GM12865 (cell line): Measurements from ENCODE around the gene KRT4.
"Not testable (repeated sequence)": the region's sequence is repeated elsewhere in the genome, so short reads cannot be mapped to it uniquely, and the experiment has no call there.

Experiments
- DNase-seq: peaks from one replicate; pipeline ENCODE4 v3.0.0; 2010; ENCODE audit warnings: low read depth
- H3K4me3 ChIP-seq: 2 replicates; pipeline ENCODE4 v1.5.1; 2011; ENCODE audit warnings: mild to moderate bottlenecking, low read depth, low read length, control low read depth
- TF ChIP-seq, protein P1 (sequence below): IDR thresholded peaks from 2 replicates; pipeline ENCODE4 v1.5.1; 2011; ENCODE audit warnings: low read length, control low read depth, low read depth, inconsistent platforms; ENCODE audit not compliant: insufficient read depth; ENCODE audit errors: missing control alignments

Gene KRT4

DNA sequence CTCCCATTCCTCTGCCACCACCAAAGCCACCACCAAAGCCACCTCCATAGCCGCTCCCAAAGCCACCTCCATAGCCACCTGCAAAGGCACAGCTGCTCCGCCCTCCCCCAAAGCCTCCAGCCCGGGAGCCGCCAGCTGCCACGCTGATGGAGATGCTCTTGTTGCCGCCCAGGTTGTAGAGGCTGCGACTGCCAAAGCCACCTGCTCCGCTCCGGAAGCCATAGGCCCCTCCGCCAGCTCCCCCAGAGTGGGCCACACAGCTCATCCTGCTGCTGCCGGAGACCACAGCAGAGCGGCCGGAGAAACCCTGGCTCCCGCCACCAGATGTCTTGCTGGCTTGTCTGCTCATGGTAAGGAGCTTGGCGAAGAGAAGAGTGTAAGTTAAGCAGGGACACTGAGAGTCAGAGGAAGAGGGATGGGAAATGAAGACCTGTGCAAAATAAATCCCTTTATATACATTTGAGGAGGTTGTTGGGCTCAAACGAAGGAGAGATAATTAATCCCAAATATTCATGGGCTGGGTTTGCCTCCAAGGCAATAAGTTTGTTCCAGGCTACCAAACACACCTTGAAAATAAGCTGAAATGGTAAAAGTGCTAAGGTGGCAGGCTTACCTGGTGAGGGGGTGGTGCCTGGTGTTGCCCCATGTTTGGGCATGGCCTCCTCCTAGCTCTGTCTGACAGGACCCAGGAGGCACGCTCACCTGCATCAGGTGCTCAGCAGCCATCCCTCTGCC lies 18.1 kb downstream of the KRT4 start, which contains the start of gene KRT3:
TSS of gene KRT3 (minus strand) at position 424 of the 735 bp plus-strand sequence. CDS start at position 349, 75 bp downstream.
- TF ChIP-seq, protein P1, sequence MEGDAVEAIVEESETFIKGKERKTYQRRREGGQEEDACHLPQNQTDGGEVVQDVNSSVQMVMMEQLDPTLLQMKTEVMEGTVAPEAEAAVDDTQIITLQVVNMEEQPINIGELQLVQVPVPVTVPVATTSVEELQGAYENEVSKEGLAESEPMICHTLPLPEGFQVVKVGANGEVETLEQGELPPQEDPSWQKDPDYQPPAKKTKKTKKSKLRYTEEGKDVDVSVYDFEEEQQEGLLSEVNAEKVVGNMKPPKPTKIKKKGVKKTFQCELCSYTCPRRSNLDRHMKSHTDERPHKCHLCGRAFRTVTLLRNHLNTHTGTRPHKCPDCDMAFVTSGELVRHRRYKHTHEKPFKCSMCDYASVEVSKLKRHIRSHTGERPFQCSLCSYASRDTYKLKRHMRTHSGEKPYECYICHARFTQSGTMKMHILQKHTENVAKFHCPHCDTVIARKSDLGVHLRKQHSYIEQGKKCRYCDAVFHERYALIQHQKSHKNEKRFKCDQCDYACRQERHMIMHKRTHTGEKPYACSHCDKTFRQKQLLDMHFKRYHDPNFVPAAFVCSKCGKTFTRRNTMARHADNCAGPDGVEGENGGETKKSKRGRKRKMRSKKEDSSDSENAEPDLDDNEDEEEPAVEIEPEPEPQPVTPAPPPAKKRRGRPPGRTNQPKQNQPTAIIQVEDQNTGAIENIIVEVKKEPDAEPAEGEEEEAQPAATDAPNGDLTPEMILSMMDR = no peak
- no peak within 1 kb of the TSS for H3K4me3 ChIP-seq
- no peak for DNase-seq

DNA sequence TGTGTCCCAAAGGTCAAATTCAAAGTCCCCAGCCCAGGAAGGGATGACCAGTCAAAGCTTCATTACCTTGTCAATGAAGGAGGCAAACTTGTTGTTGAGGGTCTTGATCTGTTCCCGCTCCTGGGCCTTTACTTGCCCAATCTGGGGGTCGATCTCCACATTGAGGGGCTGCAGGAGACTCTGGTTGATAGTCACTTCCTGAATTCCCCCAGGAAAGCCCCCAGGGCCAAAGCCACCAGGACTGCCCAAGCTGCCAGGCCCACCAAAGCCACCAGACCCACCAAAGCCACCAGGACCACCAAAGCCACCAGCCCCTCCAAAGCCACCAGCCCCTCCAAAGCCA lies 18.6 kb downstream of the KRT4 start:
- not testable (repeated sequence) for DNase-seq, H3K4me3 ChIP-seq

DNA sequence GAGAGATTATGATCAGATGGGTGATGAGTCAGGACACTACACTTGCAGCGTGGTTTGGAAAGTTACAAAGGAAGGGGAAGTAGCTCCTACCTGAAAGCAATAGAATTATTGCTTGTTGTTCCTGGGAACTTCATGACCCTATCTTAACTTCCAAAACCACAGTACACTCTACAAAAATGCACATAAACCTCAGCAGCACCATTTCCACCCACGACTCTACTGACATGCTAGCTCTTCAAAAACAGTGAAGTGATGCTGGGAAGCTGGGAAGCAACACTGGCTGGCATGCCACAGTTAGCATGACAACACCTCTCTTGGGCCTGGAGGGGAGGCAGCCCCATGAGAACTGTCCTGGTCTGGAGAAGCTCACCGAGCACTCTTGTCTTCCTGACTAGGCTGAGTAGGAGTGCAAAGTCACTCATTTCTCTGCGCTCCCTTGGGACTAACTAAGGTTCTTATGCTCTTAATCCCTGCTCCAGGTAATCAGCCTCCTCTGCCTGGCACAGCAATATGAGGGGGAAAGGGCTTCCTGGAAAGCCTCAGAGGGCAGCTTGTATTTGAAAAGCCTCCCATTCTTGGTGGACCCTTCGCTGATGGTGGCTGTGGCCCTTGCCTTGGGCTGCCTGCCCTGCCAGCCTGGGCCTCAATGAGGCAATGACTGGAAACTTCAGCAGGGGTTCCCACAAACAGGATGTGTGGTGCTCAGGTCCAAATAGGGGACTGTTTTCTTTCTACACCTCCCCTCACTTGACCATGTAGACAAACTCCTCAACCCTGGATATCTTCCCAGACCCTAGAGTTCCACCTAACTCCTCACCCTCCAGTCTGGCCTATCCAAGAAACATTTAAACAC lies 19.2 kb downstream of the KRT4 start:
- TF ChIP-seq, protein P1 = no peak
- no peak for DNase-seq
- no peak overlapping the region for H3K4me3 ChIP-seq

DNA sequence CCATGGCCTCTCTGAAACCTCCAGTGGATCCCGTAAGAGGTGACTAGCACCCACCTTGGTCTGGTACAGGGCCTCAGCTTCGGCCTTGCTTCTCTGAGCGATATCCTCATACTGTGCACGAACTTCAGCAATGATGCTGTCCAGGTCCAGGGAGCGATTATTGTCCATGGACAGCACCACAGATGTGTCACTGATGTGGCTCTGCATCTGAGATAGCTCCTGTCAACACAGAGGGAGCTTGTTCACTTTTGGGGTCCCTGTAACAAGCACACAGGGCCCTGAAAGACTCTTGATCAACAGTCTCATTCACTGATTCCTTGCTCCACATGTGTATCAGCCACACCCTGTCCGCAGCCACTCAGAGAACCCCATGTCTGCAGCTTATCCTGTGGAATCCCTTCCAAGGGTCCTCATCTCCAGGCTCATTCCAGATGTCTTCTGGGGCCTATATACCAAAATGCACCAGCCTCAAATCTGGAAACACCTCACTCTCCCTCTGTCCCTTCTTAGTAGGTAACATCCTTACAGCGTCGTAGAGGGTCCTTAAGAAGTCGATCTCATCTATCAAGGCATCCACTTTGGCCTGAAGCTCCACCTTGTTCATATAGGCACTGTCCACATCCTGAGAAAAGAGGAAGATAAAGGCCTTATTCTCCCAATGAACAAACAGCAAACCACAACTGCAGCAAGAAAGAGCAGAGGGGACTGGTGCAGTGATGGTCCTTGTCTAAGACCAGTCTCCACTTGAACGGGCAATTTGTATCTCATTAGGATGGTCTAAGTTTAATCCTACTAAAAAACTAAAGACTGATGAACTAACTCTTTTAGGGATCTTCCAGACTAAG lies 21.5 kb downstream of the KRT4 start:
- no peak for DNase-seq
- no peak overlapping the region for H3K4me3 ChIP-seq
- TF ChIP-seq, protein P1 = no peak

DNA sequence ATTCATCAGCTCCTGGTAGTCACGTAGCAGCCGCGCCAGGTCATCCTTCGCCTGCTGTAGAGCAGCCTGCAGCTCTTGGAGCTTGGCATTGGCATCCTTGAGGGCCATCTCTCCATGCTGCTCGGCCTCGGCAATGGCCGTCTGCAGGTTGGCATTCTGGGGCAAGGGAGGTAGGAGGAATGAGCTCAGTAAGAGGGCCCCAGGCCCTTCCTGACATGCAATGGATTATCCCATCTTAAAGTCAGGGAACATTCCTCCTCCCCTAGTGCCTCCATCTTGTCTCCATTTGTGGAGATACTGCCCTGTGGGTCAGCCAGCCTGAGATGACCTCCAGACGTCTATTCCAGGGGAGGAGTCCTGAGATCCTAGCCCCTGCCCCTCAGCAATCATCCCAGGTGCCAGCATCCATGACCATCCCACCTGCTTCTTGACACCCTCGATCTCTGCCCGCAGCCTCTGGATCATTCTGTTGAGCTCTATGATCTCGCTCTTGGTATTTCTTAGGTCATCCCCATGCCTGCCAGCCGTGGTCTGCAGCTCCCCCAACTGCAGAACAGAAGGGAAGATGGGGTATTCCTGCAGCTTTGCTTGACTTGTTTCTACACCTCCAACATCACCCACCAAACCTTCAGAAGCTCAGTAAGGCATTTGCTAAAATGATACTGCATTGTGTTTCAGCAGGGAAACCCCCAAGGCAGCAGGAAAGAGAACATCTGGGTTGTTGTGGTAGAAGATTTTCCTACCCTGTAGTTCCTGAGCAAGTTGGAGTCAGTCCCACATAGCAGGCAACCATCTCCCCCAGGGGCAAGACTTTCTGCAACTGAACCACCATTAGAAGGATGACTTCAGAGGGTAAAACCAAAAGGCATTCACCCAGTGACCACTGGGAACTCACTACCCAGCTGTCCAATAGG lies 22.4 kb downstream of the KRT4 start:
- no peak overlapping the region for H3K4me3 ChIP-seq
- TF ChIP-seq, protein P1 = no peak
- DNase-seq = no peak

DNA sequence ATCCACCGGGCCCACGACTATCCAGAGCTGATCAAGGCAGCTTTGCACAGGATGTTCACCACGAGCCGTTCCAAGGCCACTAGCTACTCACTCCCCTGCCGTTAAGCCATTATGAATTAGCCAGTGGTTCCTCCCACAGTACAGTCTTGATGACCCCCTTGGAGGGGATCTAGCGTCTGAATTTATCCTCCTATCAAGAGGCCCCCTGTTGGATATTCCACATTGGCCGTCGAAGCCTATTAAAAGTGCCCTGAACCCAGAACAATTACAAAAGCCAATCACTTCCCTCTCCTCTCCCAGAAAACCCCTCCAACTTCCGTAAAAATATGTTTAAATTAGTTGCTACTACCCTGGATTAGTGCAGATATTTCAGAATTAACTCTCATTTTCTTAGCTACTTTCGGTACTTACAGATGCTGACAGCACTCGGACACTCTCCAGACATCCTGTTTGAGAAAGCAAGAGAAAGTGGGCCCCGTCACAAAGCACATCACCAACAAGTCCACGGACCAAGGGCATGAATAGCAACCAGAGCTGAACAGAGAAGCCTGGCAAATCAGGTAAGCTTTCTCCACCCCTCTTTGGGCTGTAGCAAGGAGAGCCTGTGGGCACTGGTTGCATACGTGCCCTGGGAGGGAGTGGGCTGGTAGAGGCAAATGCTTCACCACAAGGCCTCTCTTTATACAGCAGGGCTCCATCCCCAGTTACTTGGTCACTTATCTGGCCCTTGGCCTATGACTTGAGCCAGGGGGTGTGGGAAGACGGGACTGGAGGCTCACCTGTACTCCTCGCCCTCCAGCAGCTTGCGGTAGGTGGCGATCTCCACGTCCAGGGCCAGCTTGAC lies 23.3 kb downstream of the KRT4 start:
- DNase-seq = no peak
- TF ChIP-seq, protein P1 = no peak
- no peak overlapping the region for H3K4me3 ChIP-seq
